Sciatic nerve (tissue), 2 donors: ENCODE results near the gene ZFPM1. TPM values are rescaled to one million over a fixed set of nuclear protein-coding genes. Genes with fewer than 3 reads are reported as not detected.
A peak's percentile ranks its signal among the peaks of the same experiment; 100 is the strongest.

Experiments used
- ATAC-seq: fragments of 200-7000 bp; cut with Tn5 transposase; one replicate; pipeline ENCODE4 v1.9.1; 2020; ENCODE audit warnings: mild to moderate bottlenecking, moderate library complexity
- DNase-seq: peaks from one replicate; pipeline ENCODE4 v3.0.0-alpha.2; 2020; ENCODE audit warnings: low spot score
- intact Hi-C: fragments of 100-400 bp; cut with DNase I; formaldehyde crosslinking; loops from one replicate; pipeline ENCODE4 v1.14.2; 2022
- total RNA-seq: library from RNA; stranded (reverse); fragmentation: NEBNext Ultra II Directional; extraction: Animal tissue kit (Norgen Biotek cat#: 25700); gene quantifications from one replicate; pipeline ENCODE4 v1.2.1, GENCODE V29; 2021
- donor health status: DM: no; HTN: no; CAD: no.
- donor health status: DM: no; HTN: no; CAD: no.

Gene ZFPM1
- total RNA-seq, 1 donor from 2014 or later, result 3.9 TPM

- DNase-seq (no peak), ATAC-seq (no peak)
- intact Hi-C loops, result no loop called here
Measured at GRCh38 chr16:88503771-88504488, 50.9 kb downstream of the ZFPM1 start.

DNA sequence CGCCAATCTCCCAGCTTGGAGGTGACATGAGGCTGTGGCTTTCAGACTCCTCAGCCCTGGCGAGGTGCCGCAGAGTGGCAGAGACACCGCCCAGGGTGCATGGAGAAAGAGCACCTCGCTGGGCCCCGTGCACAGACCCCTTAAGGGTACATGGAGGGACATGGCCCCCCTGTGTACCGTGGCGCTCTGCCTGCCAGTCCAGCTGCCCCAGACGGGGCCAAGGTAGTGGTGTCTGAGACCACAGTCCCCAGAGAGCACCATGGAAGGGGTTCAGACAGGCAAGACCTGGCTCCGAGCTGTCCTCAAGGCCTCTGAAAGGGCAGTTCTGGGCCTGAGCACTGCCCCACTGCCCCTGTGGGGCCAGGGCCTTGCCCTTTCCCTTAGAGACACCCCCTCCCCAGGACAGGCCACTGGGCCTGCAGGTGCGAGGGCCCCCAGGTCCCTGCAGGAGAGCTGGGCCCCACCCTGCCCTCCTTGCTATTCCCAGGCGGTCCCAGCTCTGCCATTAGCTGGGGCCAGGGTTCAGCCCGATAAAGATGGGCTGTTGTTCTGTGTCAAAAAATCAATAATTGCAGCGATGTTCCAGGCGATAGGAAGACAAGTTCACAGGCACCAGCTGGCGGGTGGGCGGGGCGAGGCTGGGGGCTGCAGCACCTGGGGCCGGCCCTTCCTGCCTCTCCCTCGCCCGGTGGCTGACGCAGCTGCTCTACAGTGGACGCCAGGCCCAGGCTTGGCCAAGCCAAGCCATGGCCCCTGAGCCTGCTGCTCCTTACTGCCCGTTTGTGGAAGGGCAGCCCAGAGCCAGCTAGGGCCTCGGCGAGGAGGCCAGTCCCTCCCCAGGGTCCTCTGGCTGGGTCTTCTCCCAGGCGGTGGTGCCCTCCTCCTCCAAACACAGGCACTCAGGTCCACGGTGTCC is 51.7 kb downstream of the ZFPM1 start:
- intact Hi-C loops, result no loop called here
- DNase-seq, result no peak
- ATAC-seq, result no peak

GRCh38 chr16:88505405-88506082 is 52.5 kb downstream of the ZFPM1 start:
- intact Hi-C loops, result no loop called here
- DNase-seq (peak; percentile 74), ATAC-seq (no peak)

DNA sequence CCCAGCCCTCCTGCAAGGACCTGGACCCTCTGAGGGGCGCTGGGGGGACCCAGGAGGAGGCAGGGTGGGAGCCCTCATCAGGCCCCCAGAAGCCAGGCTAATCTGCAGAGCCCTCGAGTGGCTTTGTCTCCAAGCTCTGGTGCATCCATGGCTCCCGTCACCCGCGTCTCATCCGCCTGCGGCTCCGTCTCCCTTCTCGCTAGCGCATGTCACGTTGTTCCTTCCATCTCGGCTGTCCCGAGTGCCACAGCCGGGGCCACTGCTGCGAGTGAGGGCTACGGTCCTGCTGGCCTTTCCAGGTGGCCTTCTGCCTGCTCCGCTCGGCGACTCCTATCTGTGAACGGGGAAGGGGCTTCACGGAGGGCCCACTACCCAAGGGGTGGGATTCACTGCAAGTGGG is 53.6 kb downstream of the ZFPM1 start:
- DNase-seq, result no peak
- intact Hi-C loops, result no loop called here
- no peak for ATAC-seq

DNA sequence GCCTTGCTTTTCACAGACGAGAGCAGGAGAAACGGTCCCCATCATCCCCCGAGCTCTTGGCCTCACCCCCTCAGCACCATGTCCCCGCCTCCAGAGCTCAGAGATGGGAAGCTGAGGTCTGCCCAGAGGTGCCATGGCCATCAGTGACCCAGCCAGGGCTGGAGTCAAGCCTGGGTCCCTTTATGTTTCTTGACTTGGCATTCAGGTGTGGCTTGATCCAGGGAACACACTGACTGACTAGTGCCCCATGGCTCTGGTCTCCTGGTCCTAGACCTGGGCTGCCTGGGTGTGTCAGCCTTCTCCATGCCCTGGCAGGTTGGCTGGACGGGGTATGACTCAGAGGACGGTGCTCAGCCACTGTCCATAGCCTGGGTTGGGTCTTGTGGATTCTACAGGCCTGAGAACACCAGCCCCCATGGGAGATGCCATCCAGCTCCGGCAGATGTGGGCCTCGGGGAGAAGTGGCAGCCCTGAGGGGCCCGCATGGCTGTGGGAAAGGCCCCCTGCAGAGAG is 54.2 kb downstream of the ZFPM1 start:
- ATAC-seq (no peak), DNase-seq (no peak)
- intact Hi-C loops, result no loop called here

DNA sequence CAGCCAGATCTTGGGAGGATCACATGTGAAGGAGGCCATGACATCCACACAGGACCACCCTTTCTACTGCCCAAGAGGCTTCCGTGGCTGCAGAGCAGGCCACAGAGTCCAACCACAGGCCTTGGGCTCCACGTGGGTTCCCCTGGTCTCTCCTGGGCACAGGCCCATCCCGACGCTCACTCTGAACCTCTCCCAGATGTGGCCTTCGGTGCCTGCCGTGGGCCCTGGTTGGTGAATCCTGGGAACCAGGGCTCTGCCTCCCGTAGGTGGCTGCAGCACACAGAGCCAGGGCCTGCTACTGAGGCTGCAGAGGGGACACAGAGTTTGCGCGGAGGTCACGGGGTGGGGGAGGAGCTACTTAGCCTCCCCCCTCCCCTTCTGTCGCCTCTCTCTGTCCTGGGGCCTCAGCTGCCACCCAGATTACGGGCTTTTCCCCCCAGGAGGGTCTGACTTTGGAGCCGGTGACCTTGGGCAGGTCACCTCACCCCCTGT is 55.3 kb downstream of the ZFPM1 start:
- intact Hi-C loops, result no loop called here
- DNase-seq (no peak), ATAC-seq (no peak)

DNA sequence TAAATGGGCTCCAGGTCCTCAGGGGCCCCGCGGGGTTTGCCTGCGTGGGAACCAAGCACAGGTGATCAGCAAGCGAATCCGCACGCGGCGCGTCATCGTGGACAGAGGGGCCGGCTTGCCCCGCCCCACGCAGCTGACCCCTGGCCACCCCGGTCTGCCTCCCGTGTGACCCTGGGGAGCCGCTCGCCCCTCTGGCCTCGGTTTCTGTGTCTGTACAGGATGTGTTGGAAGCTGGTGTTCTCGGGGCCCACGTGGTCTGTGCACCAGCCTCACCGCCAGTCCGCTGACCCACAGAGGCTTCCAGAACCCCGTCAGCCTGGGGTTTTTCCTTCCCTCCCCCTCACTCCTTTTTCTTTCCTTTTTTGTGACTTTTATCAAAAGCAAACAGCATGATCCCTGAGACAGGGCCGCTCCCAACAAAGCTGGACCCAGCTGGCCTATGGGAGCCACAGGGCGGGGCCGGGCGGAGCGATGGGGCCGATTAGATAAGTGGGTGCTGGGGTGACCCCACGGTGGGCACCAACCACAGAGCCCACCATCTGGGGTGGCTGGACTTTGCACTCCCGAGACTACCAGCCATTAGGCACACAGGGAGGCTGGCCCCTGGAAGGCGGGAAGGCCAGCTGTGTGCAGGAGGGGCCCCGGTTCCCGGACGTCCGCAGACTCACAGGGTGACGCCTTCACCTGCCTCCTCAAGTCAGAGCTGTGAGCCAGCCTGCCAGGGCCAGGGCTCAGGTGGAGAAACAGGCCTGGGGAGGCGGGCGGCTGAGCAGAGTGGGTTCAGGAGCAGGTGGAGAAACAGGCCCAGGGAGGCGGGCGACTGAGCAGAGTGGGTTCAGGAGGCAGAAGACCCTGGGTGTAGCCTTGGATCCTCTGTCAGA is 56.0 kb downstream of the ZFPM1 start:
- no peak for DNase-seq

DNA sequence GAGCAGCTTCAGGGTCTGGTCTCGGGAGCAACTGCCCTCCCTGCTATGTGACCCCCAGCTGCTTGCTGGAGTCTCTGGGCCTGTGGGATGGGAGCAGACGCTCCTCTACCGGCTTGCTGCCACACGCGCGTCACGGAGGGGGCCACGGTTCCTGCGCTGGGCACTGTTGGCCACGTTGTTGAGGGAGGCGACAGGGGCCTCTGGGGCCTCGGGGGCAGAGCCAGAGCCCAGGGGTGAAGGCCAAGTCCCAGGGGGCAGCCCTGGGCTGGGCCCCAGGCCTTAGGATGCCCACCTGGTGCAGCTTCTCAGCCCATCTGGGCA is 56.6 kb downstream of the ZFPM1 start:
- ATAC-seq, result no peak
- intact Hi-C loops, result no loop called here
- DNase-seq, result no peak

More for the DNA sequence above, 56.0 kb downstream of the ZFPM1 start:
- ATAC-seq, result no peak
- intact Hi-C loops, result no loop called here

- ATAC-seq (no peak), DNase-seq (no peak)
- intact Hi-C loops, result no loop called here
Measured at GRCh38 chr16:88510091-88510994, 57.3 kb downstream of the ZFPM1 start.

GRCh38 chr16:88511060-88511459 is 58.0 kb downstream of the ZFPM1 start:
- intact Hi-C loops, result no loop called here
- DNase-seq (no peak), ATAC-seq (no peak)

- intact Hi-C loops, result no loop called here
- DNase-seq, result no peak
- ATAC-seq, result no peak
Measured at GRCh38 chr16:88511906-88512305, 58.8 kb downstream of the ZFPM1 start.

DNA sequence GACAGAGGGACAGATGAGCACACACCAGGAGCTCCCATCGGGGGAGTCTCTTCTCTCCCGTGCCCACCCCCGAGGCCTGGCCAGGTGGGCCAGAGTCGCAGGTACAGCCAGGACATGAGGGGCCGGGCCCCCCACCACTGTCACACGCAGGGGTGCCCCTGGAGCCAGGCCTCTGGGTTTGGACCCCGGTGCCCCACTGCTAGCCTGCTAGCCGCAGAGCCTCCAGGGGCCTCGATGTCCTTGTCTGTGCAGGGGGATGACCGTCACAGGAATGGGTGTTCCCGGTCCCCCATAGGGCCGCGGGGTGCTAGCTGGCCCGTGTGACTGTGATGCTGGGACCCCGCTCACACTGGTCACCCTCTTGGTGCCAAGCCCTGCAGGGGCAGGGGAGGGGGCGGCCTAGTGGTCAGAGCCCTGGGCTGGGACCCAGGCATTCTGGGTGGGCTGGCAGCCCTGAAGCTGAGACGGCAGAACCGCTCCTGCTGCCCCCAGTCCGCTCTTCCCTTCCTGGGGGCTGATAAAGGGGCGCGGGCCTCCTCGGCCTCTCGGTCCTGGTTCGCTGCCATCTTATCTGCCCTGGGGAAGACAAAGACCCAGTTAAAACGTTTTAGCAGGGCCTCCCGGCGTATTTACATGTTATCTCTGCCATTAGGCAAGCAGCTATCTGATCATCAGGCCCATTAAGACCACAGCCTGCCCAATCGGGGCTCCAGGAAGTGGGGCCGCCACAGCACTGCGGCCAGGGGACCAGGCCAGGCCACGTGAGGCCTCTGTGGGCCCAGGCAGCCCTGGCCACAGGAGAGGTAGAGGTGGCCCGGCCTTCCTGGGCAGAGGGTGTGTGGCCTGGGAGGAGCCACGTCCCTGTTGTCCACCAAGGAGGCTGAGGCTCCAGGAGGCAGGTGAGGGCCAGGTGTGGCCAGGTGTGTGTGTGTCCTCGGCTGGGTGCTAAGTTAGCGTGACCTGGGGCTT is 59.9 kb downstream of the ZFPM1 start:
- ATAC-seq, result no peak
- no peak for DNase-seq
- intact Hi-C loops, result no loop called here

GRCh38 chr16:88514070-88514469 is 61.0 kb downstream of the ZFPM1 start:
- DNase-seq (no peak), ATAC-seq (peak; percentile 9)
- intact Hi-C loops, result no loop called here

GRCh38 chr16:88514526-88515232 is 61.6 kb downstream of the ZFPM1 start:
- no peak for ATAC-seq
- intact Hi-C loops, result no loop called here
- DNase-seq, result no peak

DNA sequence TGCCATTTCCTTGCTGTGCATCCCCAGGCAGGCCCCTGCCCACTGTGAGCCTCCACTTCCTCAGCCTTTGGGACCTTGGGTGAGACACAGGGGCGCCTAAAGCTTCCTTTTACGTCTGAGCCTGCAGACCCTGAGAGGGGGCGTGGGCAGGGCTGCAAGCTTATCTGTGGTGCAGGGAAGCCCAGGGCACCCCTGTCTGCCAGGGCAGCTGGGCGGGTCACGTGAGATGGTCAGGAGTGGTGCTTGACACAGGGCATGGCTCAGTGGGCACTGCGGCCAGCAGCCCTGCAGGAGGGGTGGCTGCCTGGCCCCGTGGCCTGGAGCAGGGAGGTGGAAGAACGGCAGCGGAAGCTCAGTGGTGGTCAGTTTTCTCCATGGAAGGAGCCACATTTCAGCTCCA is 62.3 kb downstream of the ZFPM1 start:
- no peak for ATAC-seq
- intact Hi-C loops, result no loop called here
- no peak for DNase-seq
